ENCODE measurements around the gene CEP131. TPM values are rescaled to one million over a fixed set of nuclear protein-coding genes. Genes with fewer than 3 reads are reported as not detected.

Gene CEP131
- total and polyA plus RNA-seq, 3 experiments from 2014 or later: 6.5 to 13.3 (median 13.2) TPM

DNA sequence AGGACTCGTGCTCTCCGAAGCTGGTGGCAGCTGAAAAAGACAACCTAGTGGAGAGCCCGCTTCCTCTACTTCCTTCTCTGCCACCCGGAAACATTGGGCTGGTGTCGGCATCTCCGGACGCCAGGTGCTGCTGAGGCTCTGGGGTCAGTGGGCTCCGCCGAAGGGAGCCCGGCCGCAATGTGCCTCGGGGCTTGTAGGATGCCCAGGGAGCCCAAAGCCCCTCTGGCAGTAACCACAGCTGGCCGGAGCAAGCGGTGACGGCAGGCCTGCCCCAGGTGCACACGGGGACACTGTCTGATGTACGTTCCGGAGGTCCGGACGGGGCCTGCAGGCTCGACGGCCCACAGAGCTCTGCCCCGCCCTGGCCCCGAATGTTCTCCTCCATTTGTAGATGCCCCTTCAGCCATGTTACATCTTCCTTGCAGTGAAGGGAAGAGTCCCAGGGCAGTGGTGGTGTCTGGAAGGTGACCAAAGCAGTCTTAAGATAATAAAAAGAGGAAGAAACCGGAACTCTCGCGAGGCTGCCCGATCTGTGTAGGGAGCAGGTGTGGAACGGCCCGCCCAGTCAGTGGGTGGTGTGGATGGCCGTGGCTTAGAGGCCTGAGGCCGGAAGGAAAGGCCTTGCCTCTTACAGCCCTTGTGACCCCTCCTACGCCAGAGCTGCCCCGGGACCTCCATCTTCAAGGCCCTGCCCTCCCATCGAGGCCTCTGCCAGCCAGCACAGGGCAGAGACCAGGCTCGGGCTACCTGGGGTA is 39.0 kb upstream of the CEP131 start:
- no peaks in the 10 kb centered on the region for H3K9me3 ChIP-seq (ENCODE audit: low read length)
- no peaks in the 10 kb centered on the region for H3K4me1 ChIP-seq (ENCODE audit: insufficient read depth, low read length)
- H3K27me3 ChIP-seq (ENCODE audit: insufficient read depth, low read length, poor library complexity, severe bottlenecking): no peaks in the 10 kb centered on the region
- H3K36me3 ChIP-seq (ENCODE audit: insufficient read depth, low read length): no peaks in the 10 kb centered on the region
- Mint-ChIP-seq H3K4me3 (no peak overlapping the region), H3K36me3 (peaks cover 0 to 86% (median 3%) of the 10 kb centered on the region in 3 donors), H3K9me3 (no peaks in the 10 kb centered on the region), H3K4me1 (no peaks in the 10 kb centered on the region), H3K27ac (no peak overlapping the region), H3K27me3 (no peaks in the 10 kb centered on the region)
- H3K4me3 ChIP-seq (ENCODE audit: low read length): no peak overlapping the region
- CTCF ChIA-PET: interaction anchor here (1.6 kb wide), 1 partner anchor 223 kb away, joined by 6 read pairs; no protein-coding TSS in a partner anchor
- no peak overlapping the region for H3K27ac ChIP-seq (ENCODE audit: low read depth, low read length)
- POLR2A ChIA-PET: no interaction called here
- DNase-seq: no peak

DNA sequence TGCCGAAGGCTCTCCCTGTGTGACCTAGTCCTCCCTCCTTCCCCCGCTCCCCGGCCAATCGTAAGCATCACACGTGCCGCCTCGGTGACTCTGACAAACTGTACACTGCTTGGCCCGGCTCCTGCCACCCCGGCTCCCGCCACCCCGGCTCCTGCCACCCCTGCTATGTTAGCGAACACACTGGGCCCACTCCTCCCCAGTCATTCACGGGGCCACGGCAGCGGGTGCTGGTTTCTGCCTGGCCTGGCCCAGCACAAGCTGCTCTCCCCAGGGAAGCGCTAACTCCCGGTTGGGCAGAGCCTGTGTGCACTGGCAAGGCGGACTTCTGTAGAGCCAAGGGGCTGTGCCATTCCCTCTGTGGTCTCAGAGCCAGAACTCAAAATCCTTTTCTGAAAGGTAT is 38.3 kb upstream of the CEP131 start:
- H3K4me1 ChIP-seq (ENCODE audit: insufficient read depth, low read length): no peaks in the 10 kb centered on the region
- H3K9me3 Mint-ChIP-seq: no peaks in the 10 kb centered on the region
- no peak for DNase-seq
- no peaks in the 10 kb centered on the region for H3K36me3 ChIP-seq (ENCODE audit: insufficient read depth, low read length)
- H3K4me1 Mint-ChIP-seq: no peaks in the 10 kb centered on the region
- CTCF ChIA-PET: no interaction called here
- no peak overlapping the region for H3K4me3 ChIP-seq (ENCODE audit: low read length)
- H3K27ac ChIP-seq (ENCODE audit: low read depth, low read length): no peak overlapping the region
- no peaks in the 10 kb centered on the region for H3K9me3 ChIP-seq (ENCODE audit: low read length)
- H3K27ac Mint-ChIP-seq: no peak overlapping the region
- no peaks in the 10 kb centered on the region for H3K27me3 Mint-ChIP-seq
- peaks cover 0 to 82% (median 3%) of the 10 kb centered on the region in 3 donors for H3K36me3 Mint-ChIP-seq
- H3K4me3 Mint-ChIP-seq: no peak overlapping the region
- H3K27me3 ChIP-seq (ENCODE audit: insufficient read depth, low read length, poor library complexity, severe bottlenecking): no peaks in the 10 kb centered on the region
- POLR2A ChIA-PET: no interaction called here

DNA sequence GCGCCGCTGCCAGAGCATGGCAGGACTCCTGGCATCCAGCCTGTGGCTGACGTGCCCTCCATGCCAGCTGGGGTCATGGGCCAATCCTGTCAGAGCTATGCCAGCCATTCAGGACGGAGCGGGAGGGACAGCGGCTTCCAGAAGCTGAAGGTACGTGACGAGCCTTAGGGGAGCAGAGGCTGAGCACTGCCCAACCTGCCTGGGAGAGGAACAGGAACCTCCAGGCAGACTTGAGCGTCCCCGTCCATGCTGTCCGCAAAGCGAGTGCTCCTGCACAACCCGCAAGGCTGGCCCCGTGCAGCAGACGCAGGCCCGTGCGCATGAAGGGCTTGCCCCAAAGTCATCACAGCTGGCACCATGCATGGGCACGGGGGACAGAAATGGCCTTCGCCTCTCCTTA is 37.9 kb upstream of the CEP131 start:
- H3K4me3 Mint-ChIP-seq: no peak overlapping the region
- Histone ChIP-seq H3K27me3 (ENCODE audit: insufficient read depth, low read length, poor library complexity, severe bottlenecking) (no peaks in the 10 kb centered on the region), H3K36me3 (ENCODE audit: insufficient read depth, low read length) (no peaks in the 10 kb centered on the region), H3K4me3 (ENCODE audit: low read length) (no peak overlapping the region), H3K9me3 (ENCODE audit: low read length) (no peaks in the 10 kb centered on the region), H3K4me1 (ENCODE audit: insufficient read depth, low read length) (no peaks in the 10 kb centered on the region), H3K27ac (ENCODE audit: low read depth, low read length) (no peak overlapping the region)
- ChIA-PET POLR2A (no interaction called here), CTCF (no interaction called here)
- no peaks in the 10 kb centered on the region for H3K27me3 Mint-ChIP-seq
- H3K27ac Mint-ChIP-seq: no peak overlapping the region
- H3K36me3 Mint-ChIP-seq: peaks cover 0 to 80% (median 2%) of the 10 kb centered on the region in 3 donors
- no peaks in the 10 kb centered on the region for H3K9me3 Mint-ChIP-seq
- no peaks in the 10 kb centered on the region for H3K4me1 Mint-ChIP-seq
- DNase-seq: no peak

DNA sequence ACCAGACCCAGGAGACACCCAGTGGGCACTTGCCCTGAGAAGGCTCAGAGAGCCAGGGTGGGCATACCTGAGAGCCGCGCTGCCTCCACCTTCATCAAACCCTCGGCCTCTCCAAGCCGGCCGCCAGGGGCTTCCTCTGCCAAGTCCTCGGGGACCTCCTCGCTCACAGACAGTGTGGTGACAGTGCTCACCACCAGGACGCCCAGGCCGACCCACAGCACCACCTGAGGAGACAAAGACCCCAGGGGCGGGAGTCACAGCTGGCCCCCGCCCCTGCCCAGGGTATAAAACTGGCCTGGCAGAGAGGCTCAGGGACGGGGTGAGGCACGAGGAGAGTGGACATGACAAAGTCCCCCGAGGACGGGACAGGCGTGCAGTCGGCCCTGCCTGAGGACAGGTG is 37.4 kb upstream of the CEP131 start:
- no peak for DNase-seq
- Mint-ChIP-seq H3K9me3 (no peaks in the 10 kb centered on the region), H3K4me3 (no peak overlapping the region), H3K4me1 (no peaks in the 10 kb centered on the region), H3K36me3 (peaks cover 0 to 79% (median 0%) of the 10 kb centered on the region in 3 donors), H3K27ac (no peak overlapping the region), H3K27me3 (no peaks in the 10 kb centered on the region)
- Histone ChIP-seq H3K27me3 (ENCODE audit: insufficient read depth, low read length, poor library complexity, severe bottlenecking) (no peaks in the 10 kb centered on the region), H3K36me3 (ENCODE audit: insufficient read depth, low read length) (no peaks in the 10 kb centered on the region), H3K4me3 (ENCODE audit: low read length) (no peak overlapping the region), H3K27ac (ENCODE audit: low read depth, low read length) (no peak overlapping the region), H3K9me3 (ENCODE audit: low read length) (no peaks in the 10 kb centered on the region), H3K4me1 (ENCODE audit: insufficient read depth, low read length) (no peaks in the 10 kb centered on the region)
- POLR2A ChIA-PET: no interaction called here
- CTCF ChIA-PET: no interaction called here

DNA sequence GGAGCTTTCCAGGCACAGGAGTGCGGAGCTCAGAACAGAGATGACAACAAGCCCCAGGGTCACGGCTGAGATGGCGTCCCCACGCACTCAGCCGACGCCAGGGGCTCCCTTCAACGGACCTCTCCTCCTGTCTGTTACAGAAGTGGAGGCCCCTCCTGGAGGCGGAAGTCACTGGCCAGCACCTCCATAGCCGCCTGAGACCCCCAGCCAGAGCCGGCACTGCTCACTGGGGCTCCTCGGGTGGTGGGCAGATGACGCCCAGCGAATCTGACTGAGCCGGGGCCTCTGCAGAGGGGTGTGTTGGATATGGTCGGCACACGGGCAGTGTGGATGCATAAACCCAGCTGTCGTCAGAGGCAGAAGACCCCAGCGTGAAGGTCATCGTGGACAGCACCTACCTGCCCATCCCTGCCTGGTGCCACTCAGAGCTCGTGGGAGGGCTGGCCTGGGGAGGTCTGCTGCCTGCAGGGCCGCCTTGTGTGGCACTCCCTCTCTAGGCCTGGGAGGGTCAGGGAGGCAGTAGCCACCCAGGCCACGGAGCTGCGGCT is 36.4 kb upstream of the CEP131 start:
- peaks cover 0 to 75% (median 0%) of the 10 kb centered on the region in 3 donors for H3K36me3 Mint-ChIP-seq
- Histone ChIP-seq H3K36me3 (ENCODE audit: insufficient read depth, low read length) (no peaks in the 10 kb centered on the region), H3K4me3 (ENCODE audit: low read length) (no peak overlapping the region), H3K4me1 (ENCODE audit: insufficient read depth, low read length) (no peaks in the 10 kb centered on the region), H3K27ac (ENCODE audit: low read depth, low read length) (no peak overlapping the region), H3K9me3 (ENCODE audit: low read length) (no peaks in the 10 kb centered on the region), H3K27me3 (ENCODE audit: insufficient read depth, low read length, poor library complexity, severe bottlenecking) (no peaks in the 10 kb centered on the region)
- CTCF ChIA-PET: no interaction called here
- no peak overlapping the region for H3K27ac Mint-ChIP-seq
- H3K4me1 Mint-ChIP-seq: no peaks in the 10 kb centered on the region
- H3K4me3 Mint-ChIP-seq: no peak overlapping the region
- H3K9me3 Mint-ChIP-seq: no peaks in the 10 kb centered on the region
- H3K27me3 Mint-ChIP-seq: no peaks in the 10 kb centered on the region
- POLR2A ChIA-PET: interaction anchor here (0.6 kb wide), 1 partner anchor 1477 kb away, joined by 3 read pairs; no protein-coding TSS in a partner anchor
- DNase-seq: no peak

DNA sequence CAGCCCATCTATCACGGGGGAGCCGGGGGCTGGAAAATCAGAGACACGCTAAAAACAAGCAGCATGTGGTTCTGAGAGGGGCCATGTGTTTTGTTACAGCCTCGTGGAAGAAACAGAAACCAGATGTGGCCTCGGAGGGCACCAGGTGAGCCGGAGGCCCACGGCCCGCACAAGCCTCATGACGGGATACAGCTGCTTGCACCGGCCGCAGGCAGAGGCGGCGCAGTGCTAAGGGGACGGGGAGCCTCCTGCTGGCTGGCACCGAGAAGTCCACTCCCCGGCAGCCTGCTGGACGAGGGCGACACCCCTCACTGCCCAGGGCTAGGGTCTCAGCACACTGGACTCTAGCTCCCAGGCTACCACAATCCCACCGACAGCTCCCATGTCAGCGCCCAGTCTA is 35.5 kb upstream of the CEP131 start:
- no peaks in the 10 kb centered on the region for H3K36me3 ChIP-seq (ENCODE audit: insufficient read depth, low read length)
- Mint-ChIP-seq H3K27ac (peak overlapping the region in 1 of 8 donors; percentile 91), H3K27me3 (no peaks in the 10 kb centered on the region), H3K4me3 (no peak overlapping the region), H3K4me1 (peaks cover 6 to 8% (median 6%) of the 10 kb centered on the region in 3 donors), H3K9me3 (no peaks in the 10 kb centered on the region), H3K36me3 (peaks cover under 1 to 72% (median 6%) of the 10 kb centered on the region in 3 donors)
- ChIA-PET CTCF (no interaction called here), POLR2A (no interaction called here)
- no peaks in the 10 kb centered on the region for H3K9me3 ChIP-seq (ENCODE audit: low read length)
- no peak for DNase-seq
- H3K27ac ChIP-seq (ENCODE audit: low read depth, low read length): no peak overlapping the region
- no peaks in the 10 kb centered on the region for H3K27me3 ChIP-seq (ENCODE audit: insufficient read depth, low read length, poor library complexity, severe bottlenecking)
- H3K4me3 ChIP-seq (ENCODE audit: low read length): no peak overlapping the region
- H3K4me1 ChIP-seq (ENCODE audit: insufficient read depth, low read length): no peaks in the 10 kb centered on the region

- ChIA-PET CTCF (interaction anchor here (5.3 kb wide), 1 partner anchor 227 kb away, joined by 40 read pairs; no protein-coding TSS in a partner anchor), POLR2A (no interaction called here)
- Histone ChIP-seq H3K27ac (ENCODE audit: low read depth, low read length) (no peak overlapping the region), H3K4me3 (ENCODE audit: low read length) (no peak overlapping the region), H3K36me3 (ENCODE audit: insufficient read depth, low read length) (no peaks in the 10 kb centered on the region), H3K9me3 (ENCODE audit: low read length) (no peaks in the 10 kb centered on the region), H3K27me3 (ENCODE audit: insufficient read depth, low read length, poor library complexity, severe bottlenecking) (no peaks in the 10 kb centered on the region), H3K4me1 (ENCODE audit: insufficient read depth, low read length) (no peaks in the 10 kb centered on the region)
- peaks cover 9 to 11% (median 10%) of the 10 kb centered on the region in 3 donors for H3K4me1 Mint-ChIP-seq
- peak overlapping the region in 1 of 8 donors; percentile 52 for H3K27ac Mint-ChIP-seq
- H3K4me3 Mint-ChIP-seq: no peak overlapping the region
- peaks cover 3 to 72% (median 9%) of the 10 kb centered on the region in 3 donors for H3K36me3 Mint-ChIP-seq
- H3K27me3 Mint-ChIP-seq: no peaks in the 10 kb centered on the region
- no peak for DNase-seq
- H3K9me3 Mint-ChIP-seq: no peaks in the 10 kb centered on the region
Observed at GRCh38 chr17:81257533-81257932, 34.8 kb upstream of the CEP131 start.

GRCh38 chr17:81256616-81257015 is 33.9 kb upstream of the CEP131 start:
- no peaks in the 10 kb centered on the region for H3K9me3 Mint-ChIP-seq
- Histone ChIP-seq H3K4me1 (ENCODE audit: insufficient read depth, low read length) (no peaks in the 10 kb centered on the region), H3K36me3 (ENCODE audit: insufficient read depth, low read length) (peaks cover 5% of the 10 kb centered on the region), H3K27me3 (ENCODE audit: insufficient read depth, low read length, poor library complexity, severe bottlenecking) (no peaks in the 10 kb centered on the region), H3K9me3 (ENCODE audit: low read length) (no peaks in the 10 kb centered on the region), H3K4me3 (ENCODE audit: low read length) (no peak overlapping the region), H3K27ac (ENCODE audit: low read depth, low read length) (no peak overlapping the region)
- H3K4me3 Mint-ChIP-seq: no peak overlapping the region
- peaks cover 0 to 2% of the 10 kb centered on the region in 2 donors for H3K27me3 Mint-ChIP-seq
- H3K4me1 Mint-ChIP-seq: peaks cover 9 to 11% (median 10%) of the 10 kb centered on the region in 3 donors
- peak overlapping the region in 1 of 8 donors; percentile 32 for H3K27ac Mint-ChIP-seq
- DNase-seq: no peak
- peaks cover 3 to 72% (median 9%) of the 10 kb centered on the region in 3 donors for H3K36me3 Mint-ChIP-seq
- CTCF ChIA-PET: interaction anchor here (5.3 kb wide), 1 partner anchor 228 kb away, joined by 40 read pairs; no protein-coding TSS in a partner anchor
- POLR2A ChIA-PET: no interaction called here

Data from CD8-positive, alpha-beta memory T cell (primary cell).